Measurements from ENCODE around the gene VAV2.

VAV2 gene

GRCh38 chr9:133946840-133947486 is 45.2 kb downstream of the VAV2 start:
- in situ Hi-C loops (cut with MboI; ENCODE audit: low pct_unique_long_range_greater_than_20kb, low sequenced_read_pairs, unreplicated experiment), result no loop called here
- no peak for DNase-seq (ENCODE audit: low spot score)
- TF ChIP-seq CTCF (IDR thresholded peaks at IDR 0.05; ENCODE audit: extremely low read depth, insufficient read depth, missing control alignments), result no peak

DNA sequence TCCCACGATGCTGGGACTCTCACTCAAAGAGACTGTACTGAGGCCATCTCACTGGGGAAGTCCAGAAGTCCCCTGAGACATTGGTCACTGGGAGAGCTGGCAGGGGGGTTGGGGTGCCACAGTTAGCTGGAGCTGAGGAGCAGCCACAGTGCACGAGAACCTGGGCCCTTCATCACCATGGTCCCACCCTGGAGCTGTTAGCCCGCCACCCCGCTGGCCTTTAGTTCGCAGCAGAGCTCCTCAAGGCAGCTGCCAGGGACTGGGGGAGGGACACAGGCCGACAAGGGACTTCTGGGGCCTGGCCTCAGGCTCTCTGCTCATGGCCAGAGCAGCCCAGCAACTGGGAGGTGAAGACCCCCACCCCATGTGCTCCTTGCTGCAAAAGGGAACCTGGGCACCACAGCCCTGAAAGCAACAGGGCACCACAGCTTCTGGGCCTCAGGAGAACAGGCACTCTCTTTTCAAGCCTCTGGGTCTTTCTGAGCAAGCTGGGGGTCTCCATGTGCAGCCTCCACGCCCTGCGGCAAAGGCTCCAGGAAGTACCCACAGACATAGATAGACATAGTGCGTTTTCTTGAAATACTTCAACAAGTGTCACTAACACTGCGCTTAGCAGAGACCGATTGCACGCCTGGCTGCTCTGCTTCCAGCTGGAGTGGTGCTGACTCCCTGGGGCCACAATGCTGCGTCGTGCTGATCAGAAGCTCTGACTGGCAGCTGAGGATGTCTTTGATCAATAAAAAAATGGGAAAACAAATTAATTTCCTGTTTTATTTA is 46.0 kb downstream of the VAV2 start:
- no peak for TF ChIP-seq CTCF (IDR thresholded peaks at IDR 0.05; ENCODE audit: extremely low read depth, insufficient read depth, missing control alignments)
- no peak for DNase-seq (ENCODE audit: low spot score)
- in situ Hi-C loops (cut with MboI; ENCODE audit: low pct_unique_long_range_greater_than_20kb, low sequenced_read_pairs, unreplicated experiment), result no loop called here

DNA sequence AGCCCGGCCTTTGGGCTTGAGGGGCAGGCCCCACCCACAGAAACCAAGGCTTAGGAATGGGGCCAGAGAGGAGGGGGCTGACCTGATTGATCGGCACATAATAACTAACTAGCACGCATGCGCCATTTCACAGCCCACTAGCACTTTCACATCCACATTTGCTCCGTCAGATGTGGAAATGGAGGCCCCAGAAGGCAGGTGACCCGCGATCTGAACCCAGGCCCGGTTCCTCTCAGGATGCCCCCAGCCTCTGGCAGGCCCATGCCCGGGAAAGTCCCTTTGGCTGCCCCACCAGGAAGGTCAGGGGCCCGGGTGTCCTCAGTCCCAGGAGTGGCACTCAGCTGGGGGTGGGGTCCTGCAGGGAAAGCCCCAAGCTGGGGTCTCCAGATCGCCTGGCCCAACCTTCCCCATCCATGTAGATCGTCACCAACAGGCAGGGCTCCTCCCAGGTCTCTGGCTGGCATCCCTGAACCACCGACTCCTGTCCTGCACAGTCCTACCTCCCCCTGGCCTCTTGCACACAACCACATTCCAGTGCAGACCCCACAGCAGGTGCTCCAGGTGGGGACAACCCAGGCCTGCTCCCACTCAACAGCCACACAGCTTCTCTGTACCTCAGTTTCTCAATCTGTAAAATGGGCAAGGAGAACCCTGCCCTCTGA is 46.7 kb downstream of the VAV2 start:
- in situ Hi-C loops (cut with MboI; ENCODE audit: low pct_unique_long_range_greater_than_20kb, low sequenced_read_pairs, unreplicated experiment), result no loop called here
- DNase-seq (ENCODE audit: low spot score), result peak; percentile 91
- no peak for TF ChIP-seq CTCF (IDR thresholded peaks at IDR 0.05; ENCODE audit: extremely low read depth, insufficient read depth, missing control alignments)

DNA sequence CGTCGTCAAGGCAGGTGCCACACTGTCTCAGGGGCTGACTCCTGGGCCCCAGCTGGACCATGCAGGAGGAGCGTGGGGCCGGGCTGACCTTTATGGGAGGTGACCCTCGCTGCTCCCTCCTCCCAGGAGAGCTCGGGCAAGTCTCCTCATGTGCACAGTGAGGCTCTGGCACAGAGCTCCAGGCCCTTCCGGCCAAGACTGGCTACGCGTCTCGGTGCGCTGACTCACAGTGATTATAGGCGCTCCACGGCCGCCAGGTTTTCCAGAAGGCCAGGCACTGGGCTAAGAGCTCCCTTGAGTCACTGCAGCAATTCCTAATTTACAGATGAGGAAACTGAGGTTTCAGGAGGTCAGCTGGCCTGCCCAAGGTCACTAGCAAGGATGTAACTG is 47.4 kb downstream of the VAV2 start:
- in situ Hi-C loops (cut with MboI; ENCODE audit: low pct_unique_long_range_greater_than_20kb, low sequenced_read_pairs, unreplicated experiment), result no loop called here
- no peak for TF ChIP-seq CTCF (IDR thresholded peaks at IDR 0.05; ENCODE audit: extremely low read depth, insufficient read depth, missing control alignments)

DNA sequence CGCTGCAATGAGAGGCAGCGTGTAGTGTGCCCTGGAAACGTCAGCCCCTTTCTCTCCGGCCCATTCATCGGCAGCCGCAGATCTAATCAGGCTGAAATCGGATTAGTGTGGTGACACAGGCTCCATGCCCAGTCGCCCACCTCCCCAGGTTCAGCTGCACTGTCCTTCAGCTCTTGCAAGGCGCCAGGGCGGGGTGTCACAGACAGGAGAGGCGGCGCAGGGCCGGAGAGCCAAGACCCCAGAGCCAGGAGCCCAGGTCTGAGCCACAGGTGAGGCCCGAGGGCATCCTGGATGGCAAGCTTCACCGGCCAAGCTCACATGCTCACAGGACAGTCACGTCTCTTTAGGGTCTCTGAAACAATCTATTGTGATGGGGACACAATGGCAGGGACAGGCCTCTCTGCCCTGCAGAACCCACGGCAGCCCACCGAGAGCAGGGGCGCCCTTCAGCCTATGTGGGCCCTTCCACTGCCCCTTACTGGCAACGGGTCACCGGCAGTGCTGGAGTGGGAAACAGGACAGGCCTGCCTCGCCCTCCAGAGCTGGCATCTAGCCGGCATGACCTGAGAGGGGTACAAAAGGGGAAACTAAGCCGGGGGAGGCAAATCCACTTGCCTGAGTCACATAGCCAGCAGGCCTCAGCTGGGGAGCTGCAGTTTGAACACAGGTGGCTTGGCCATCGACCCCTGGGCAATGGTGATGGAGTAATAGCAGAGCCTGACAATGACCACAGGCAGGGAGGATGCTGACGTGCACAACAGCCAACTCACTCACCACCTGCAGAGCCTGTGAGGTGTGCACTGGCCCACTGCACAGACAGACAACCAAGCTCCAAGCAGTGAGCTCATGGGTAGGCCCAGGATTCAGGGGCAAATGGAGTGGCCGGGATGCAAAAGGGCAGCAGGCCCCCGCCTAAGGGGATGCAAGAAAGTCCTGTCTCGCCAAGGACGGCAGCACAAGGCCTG is 48.1 kb downstream of the VAV2 start:
- in situ Hi-C loops (cut with MboI; ENCODE audit: low pct_unique_long_range_greater_than_20kb, low sequenced_read_pairs, unreplicated experiment), result no loop called here
- DNase-seq (ENCODE audit: low spot score), result no peak
- no peak for TF ChIP-seq CTCF (IDR thresholded peaks at IDR 0.05; ENCODE audit: extremely low read depth, insufficient read depth, missing control alignments)

More for the DNA sequence above, 47.4 kb downstream of the VAV2 start:
- no peak for DNase-seq (ENCODE audit: low spot score)

Data from GM13977 (cell line).